ENCODE results near the gene CDNF.

DNA sequence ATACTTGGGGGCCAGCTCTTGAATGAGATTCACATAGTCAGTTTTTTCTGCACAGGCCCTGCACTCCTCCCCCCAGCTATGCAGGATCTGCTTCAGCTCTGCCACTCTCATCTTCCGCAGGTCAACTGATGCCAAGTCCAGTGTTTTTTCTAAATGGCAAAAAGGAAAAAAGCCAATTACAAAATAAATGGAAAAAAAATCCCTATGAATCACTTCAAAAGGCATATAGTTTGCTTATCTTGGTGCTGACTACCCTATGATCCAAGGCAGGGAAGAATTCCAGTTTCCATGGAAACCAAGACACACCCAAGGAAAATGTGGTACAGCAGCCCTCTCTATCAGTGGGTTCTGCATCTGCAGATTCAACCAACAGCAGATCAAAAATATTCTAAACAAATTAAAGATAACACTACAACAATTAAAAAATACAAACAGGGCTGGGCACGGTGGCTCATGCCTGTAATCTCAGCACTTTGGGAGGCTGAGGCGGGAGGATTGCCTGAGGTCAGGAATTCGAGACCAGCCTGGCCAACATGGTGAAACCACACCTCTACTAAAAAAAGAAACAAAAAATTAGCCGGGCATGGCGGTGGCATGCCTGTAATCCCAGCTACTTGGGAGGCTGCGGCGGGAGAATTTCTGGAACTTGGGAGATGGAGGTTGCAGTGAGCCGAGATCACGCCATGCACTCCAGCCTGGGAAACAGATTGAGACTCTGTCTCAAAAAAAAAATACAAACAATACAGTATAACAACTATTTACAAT, 17.6 kb downstream of the CDNF start:
- TF ChIP-seq POLR2A (IDR thresholded peaks at IDR 0.05; ENCODE audit: low read depth, low read length) (no peak), POLR2AphosphoS5 (IDR thresholded peaks at IDR 0.05; ENCODE audit: low read depth, low read length) (no peak)
